DND-41 (cell line): Measurements from ENCODE around the gene RPRD2.

Experiments
- ATAC-seq: fragments of 200-7000 bp; cut with Tn5 transposase; 3 replicates; pipeline ENCODE4 v1.9.1; 2021; ENCODE audit warnings: low read depth; ENCODE audit not compliant: insufficient read depth
- DNase-seq: peaks from one replicate; pipeline ENCODE4 v3.0.0-alpha.2; 2020
- H2AFZ ChIP-seq: 2 replicates; pipeline ENCODE4 v1.6.0; 2012; ENCODE audit warnings: low read depth, low read length
- H3K27ac ChIP-seq: 2 replicates; pipeline ENCODE4 v1.5.1; 2012; ENCODE audit warnings: low read length, inconsistent platforms
- H3K27me3 ChIP-seq: fragments of 200-600 bp; sonication (generic); 2 replicates; pipeline ENCODE4 v1.6.0; 2012; ENCODE audit warnings: low read length, mild to moderate bottlenecking, inconsistent platforms; ENCODE audit not compliant: insufficient read depth, poor library complexity
- H3K36me3 ChIP-seq: 2 replicates; pipeline ENCODE4 v1.5.1; 2012; ENCODE audit warnings: low read length, inconsistent platforms; ENCODE audit not compliant: insufficient read depth
- H3K4me1 ChIP-seq: 2 replicates; pipeline ENCODE4 v1.5.1; 2012; ENCODE audit warnings: mild to moderate bottlenecking, low read length; ENCODE audit not compliant: insufficient read depth
- H3K4me2 ChIP-seq: 2 replicates; pipeline ENCODE4 v1.6.0; 2012; ENCODE audit warnings: mild to moderate bottlenecking, moderate library complexity, low read length, inconsistent platforms; ENCODE audit not compliant: insufficient read depth
- H3K4me3 ChIP-seq, 2 experiments: fragments of 200-600 bp in 1 of 2; shearing (Covaris generic) in 1 of 2; 2 replicates each; pipeline ENCODE4 v1.5.1; 2012 to 2016; ENCODE audit warnings: inconsistent platforms in 2 of 2, low read length in 2 of 2, mild to moderate bottlenecking in 2 of 2, low read depth in 1 of 2, moderate library complexity in 1 of 2
- H3K79me2 ChIP-seq: 2 replicates; pipeline ENCODE4 v1.6.0; 2012; ENCODE audit warnings: low read length, inconsistent platforms; ENCODE audit not compliant: insufficient read depth
- H3K9ac ChIP-seq: 2 replicates; pipeline ENCODE4 v1.6.0; 2012; ENCODE audit warnings: low read depth, mild to moderate bottlenecking, inconsistent platforms, low read length, moderate library complexity
- H3K9me3 ChIP-seq: 2 replicates; pipeline ENCODE4 v1.5.1; 2012; ENCODE audit warnings: low read length, moderate library complexity, mild to moderate bottlenecking, inconsistent platforms; ENCODE audit not compliant: insufficient read depth, severe bottlenecking
- H4K20me1 ChIP-seq: 2 replicates; pipeline ENCODE4 v1.6.0; 2012; ENCODE audit warnings: low read length; ENCODE audit not compliant: insufficient read depth
- EZH2 ChIP-seq: IDR thresholded peaks from 3 replicates; pipeline ENCODE4 v1.6.1; 2012; ENCODE audit warnings: borderline replicate concordance, low read depth, mild to moderate bottlenecking, moderate library complexity, low read length, inconsistent platforms; ENCODE audit not compliant: severe bottlenecking
- TF ChIP-seq, protein P1 (sequence below): IDR thresholded peaks from 2 replicates; pipeline ENCODE4 v1.5.1; 2012; ENCODE audit warnings: borderline replicate concordance, low read length, moderate library complexity, mild to moderate bottlenecking; ENCODE audit not compliant: poor library complexity, severe bottlenecking; ENCODE audit errors: extremely low read depth

Gene RPRD2

DNA sequence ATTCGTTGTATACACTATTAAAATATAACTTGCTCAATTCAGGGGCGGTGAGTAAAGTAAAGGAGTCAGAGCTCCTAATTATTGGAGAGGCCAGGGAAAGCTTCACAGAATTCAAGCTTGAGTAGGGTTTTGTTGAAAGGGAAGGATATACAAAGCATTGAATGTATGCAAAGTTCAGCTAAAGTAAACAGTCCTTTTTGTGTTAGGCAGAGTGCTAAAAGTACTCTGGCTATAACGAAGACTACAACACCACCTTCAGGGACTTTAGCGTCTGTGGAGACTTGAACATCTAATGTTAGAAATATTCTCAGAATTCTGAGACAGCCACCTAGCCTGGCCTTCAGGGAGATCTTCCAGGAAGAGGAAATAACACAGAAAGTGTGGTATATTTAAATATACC is 152.7 kb downstream of the RPRD2 start:
- Histone ChIP-seq H2AFZ (peak overlapping the region; percentile 99), H3K79me2 (no peaks in the 10 kb centered on the region), H3K4me3 (peak overlapping the region in 1 of 2 experiments; percentile 94; a peak in 3 of 4 replicates), H3K4me1 (peaks cover 16% of the 10 kb centered on the region), H4K20me1 (no peaks in the 10 kb centered on the region), H3K36me3 (no peaks in the 10 kb centered on the region), H3K9me3 (no peaks in the 10 kb centered on the region), H3K27me3 (no peaks in the 10 kb centered on the region), H3K9ac (peak overlapping the region; percentile 72), H3K27ac (no peak overlapping the region), H3K4me2 (peak overlapping the region; percentile 94)
- TF ChIP-seq, protein P1, sequence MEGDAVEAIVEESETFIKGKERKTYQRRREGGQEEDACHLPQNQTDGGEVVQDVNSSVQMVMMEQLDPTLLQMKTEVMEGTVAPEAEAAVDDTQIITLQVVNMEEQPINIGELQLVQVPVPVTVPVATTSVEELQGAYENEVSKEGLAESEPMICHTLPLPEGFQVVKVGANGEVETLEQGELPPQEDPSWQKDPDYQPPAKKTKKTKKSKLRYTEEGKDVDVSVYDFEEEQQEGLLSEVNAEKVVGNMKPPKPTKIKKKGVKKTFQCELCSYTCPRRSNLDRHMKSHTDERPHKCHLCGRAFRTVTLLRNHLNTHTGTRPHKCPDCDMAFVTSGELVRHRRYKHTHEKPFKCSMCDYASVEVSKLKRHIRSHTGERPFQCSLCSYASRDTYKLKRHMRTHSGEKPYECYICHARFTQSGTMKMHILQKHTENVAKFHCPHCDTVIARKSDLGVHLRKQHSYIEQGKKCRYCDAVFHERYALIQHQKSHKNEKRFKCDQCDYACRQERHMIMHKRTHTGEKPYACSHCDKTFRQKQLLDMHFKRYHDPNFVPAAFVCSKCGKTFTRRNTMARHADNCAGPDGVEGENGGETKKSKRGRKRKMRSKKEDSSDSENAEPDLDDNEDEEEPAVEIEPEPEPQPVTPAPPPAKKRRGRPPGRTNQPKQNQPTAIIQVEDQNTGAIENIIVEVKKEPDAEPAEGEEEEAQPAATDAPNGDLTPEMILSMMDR: peak; percentile 42
- TF ChIP-seq EZH2: no peak
- no peak for ATAC-seq
- DNase-seq: no peak

DNA sequence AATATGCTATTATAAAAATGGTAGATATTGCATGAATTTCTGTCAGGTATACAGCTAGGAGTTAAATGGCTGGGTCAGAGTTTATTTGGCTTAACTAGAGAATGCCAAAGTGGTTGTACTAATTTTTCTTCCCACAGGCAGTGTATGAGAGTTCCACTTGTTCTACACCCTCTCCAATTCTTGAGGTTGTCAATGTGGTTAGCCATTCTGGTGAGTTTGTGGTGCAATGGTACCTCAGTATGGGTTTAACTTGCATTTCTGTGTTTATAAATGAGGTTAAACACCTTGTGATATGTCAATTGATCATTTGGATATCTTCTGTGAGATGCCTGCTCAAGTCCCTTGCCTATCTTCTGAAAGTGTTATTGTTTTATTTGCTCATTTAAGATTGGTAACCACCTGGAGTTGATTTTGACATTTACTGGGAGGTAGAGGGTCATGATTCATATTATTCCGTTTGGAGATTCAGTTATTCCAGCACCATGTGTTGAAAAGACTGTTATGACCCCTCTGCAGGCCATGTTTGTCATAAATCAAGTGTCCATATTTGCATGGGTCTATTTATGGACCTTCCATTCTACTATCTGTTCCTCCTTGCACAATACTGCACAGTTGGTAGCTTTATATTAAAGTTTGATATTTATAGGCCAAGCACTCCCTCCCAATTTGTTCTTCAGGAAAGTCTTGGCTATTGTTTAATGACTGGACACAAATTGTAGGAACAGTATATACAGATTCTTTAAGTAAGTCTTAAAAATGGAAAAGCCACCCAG is 157.4 kb downstream of the RPRD2 start:
- Histone ChIP-seq H3K4me2 (no peak overlapping the region), H3K4me3 (no peak overlapping the region), H3K4me1 (peaks cover 4% of the 10 kb centered on the region), H3K79me2 (no peaks in the 10 kb centered on the region), H3K27me3 (no peaks in the 10 kb centered on the region), H3K36me3 (no peaks in the 10 kb centered on the region), H2AFZ (no peak overlapping the region), H3K9me3 (no peaks in the 10 kb centered on the region), H3K9ac (no peak overlapping the region), H3K27ac (no peak overlapping the region), H4K20me1 (no peaks in the 10 kb centered on the region)
- ATAC-seq (no peak), DNase-seq (no peak)
- TF ChIP-seq EZH2: no peak
- TF ChIP-seq, protein P1: no peak

DNA sequence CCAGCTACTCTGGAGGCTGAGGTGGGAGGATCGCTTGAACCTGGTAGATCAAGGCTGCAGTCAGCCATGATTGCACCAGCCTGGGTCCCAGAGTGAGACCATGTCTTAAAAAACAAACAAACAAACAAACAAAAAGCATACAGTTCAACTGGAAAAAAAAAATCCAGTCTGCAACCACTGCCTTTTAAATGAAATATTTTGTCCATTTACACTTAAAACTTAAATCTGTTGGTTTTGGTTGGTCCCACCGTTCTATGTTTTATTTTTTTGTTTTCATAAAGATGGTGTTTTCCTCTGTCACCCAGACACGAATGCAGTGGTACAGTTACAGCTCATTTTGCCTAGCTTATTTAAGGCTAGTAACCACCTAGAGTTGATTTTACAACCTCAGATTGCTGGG is 161.4 kb downstream of the RPRD2 start:
- no peak for DNase-seq
- no peak for TF ChIP-seq EZH2
- TF ChIP-seq, protein P1: no peak

More for the DNA sequence above, 161.4 kb downstream of the RPRD2 start:
- ATAC-seq: no peak
- Histone ChIP-seq H3K36me3 (no peaks in the 10 kb centered on the region), H3K4me2 (no peak overlapping the region), H3K27ac (no peak overlapping the region), H3K9me3 (no peaks in the 10 kb centered on the region), H3K4me3 (no peak overlapping the region), H3K4me1 (no peaks in the 10 kb centered on the region), H3K27me3 (no peaks in the 10 kb centered on the region), H4K20me1 (no peaks in the 10 kb centered on the region), H2AFZ (no peak overlapping the region), H3K79me2 (no peaks in the 10 kb centered on the region), H3K9ac (no peak overlapping the region)
